ENCODE measurements around the gene KCNK13.
"Not testable (repeated sequence)": the region's sequence is repeated elsewhere in the genome, so short reads cannot be mapped to it uniquely, and the experiment has no call there.

The KCNK13 gene

DNA sequence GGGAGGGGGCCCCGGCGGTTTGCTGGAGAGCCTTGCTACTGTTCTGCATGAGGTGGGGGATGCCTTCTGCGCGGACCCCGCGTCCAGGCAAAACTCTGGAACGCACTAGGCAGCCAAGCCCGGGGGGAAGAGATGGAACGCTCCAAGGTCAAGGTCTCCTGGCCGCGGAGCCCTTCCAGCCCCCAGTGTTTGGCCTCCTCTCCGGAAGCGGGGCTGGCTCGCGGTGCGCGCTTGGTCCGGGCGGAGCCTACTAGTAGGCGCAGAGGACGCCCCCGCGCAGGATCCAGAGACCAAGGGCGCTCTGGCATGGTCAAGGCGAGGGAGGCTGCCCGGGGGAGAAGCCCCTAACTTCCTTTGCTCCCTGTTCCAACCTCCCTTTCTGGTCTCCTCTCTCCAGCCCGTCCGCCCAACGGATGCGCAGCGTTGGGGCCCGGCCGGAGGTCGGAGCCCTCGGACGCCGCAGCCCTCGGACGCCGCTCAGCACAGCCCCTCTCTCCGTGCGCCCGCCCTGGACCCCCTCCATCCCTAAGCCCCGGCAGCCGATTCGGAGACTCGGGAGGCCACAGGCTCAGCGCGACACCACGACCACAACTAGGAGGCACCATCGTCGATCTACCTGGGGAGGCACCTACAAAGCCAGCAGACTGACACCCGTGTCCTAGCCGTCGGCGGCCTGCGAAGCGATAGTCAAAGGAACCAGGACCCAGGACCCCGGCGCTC, 669 bp upstream of the KCNK13 start:
- DNase-seq (ENCODE audit: low read depth, low spot score), result no peak

DNA sequence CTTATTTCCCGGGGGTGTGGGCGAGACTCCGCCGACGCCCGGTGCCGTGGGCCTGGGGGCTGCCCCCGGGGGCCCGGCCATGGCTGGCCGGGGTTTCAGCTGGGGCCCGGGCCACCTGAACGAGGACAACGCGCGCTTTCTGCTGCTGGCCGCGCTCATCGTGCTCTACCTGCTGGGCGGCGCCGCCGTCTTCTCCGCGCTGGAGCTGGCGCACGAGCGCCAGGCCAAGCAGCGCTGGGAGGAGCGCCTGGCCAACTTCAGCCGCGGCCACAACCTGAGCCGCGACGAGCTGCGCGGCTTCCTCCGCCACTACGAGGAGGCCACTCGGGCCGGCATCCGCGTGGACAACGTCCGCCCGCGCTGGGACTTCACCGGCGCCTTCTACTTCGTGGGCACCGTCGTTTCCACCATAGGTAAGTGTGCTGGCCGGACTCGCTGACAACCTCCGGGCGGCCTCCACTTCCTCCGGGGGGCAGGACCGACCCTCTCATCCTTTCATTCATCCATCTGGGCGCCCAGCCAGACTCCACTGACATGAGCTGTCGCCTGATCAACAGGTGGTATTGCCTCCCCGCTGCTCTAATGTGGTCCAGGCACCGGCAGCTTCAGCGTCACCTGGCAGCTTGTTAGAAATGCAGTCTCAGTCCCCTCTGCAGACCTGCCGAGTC, 467 bp downstream of the KCNK13 start:
- no peak for DNase-seq (ENCODE audit: low read depth, low spot score)

DNA sequence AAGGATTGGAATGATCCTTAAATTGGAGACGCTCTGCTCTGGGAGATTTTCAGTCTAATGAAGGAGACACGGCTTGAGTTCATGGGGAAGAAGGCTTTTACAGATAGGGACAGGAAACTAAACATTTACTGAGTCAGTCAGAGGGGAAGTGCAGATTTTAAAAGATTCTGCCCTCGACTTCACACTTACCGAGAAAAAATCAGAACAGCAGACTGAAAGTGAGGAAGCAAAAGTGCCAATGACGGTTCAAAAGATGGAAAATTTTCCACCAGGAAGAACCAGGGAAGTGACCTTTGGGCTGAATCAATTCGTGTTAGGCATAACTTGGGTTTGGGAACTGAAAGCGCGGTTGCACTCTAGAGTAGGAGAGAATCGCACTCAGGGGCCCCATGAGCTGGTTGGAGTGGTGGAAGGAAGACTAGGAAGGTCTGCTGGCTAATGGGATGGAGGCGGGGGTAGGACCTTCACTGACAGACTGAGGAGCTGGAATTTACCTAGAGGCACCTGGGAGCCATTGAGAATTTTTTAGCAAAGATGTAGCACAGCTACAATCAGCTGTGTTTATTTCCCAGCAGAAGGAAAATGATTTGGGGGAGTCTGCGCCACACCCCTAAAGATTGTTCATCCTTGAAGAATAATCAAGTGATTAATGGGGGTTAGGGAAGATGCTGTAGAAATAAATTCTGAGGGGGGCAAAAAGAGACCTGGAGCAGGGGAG, 1.2 kb downstream of the KCNK13 start:
- DNase-seq (ENCODE audit: low read depth, low spot score), result no peak

DNA sequence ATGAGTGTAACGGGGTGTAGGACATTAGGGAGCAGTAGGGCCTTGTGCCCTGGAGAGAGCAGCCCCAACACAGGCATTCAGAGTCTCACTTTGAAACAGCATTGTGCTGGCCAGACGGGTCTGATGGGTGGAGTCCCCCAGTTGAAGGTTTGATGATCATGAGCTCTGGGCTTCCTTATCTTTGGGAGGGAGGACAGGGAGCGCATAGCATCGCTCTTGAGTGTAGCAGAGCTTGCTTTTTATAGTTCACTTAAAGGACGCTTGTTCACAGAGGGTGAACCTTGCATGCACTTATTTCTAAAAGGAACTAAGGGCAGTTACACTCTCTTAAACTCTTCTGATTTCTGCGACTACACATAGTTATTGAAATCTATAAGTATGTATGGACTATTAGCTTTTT, 10.6 kb downstream of the KCNK13 start:
- DNase-seq (ENCODE audit: low read depth, low spot score), result no peak

DNA sequence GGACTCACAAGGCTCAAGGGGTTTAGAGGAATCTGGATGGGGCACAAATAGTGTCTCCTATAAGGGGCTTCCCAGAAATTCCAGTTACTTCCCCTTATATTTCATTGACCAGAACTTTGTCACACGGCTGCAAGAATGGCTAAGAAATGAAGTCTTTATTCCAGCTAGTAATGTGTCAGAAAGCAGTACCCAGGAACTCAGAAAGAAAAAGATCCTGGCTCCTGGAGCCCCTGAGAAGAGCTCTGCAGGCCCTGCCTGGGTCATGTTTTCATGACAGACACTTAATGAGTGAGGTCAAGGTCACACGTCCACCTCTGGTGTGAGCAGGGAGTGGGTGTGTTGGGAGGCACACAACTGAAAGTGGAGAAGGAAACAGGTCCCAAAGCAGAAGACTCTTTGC, 17.8 kb downstream of the KCNK13 start:
- no peak for DNase-seq (ENCODE audit: low read depth, low spot score)

DNA sequence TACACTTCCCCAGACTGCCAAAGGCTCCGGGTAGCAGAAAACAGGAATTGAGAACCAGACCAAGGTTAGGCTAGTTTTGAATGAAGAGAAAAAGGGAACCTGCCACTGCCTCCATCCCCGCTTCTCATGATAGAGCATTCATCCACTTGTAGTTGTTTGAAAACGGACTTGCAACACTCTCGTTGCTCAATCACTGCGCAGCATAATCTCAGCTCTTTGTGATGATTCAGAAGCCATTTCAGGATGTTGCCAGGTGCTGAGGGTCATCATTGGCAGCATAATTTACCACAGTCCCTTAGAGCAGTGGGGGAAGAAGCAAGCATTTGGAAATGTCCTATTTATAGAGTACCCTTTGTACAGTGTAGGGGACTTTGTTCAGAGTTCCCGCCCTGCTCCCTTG, 25.6 kb downstream of the KCNK13 start:
- no peak for DNase-seq (ENCODE audit: low read depth, low spot score)

DNA sequence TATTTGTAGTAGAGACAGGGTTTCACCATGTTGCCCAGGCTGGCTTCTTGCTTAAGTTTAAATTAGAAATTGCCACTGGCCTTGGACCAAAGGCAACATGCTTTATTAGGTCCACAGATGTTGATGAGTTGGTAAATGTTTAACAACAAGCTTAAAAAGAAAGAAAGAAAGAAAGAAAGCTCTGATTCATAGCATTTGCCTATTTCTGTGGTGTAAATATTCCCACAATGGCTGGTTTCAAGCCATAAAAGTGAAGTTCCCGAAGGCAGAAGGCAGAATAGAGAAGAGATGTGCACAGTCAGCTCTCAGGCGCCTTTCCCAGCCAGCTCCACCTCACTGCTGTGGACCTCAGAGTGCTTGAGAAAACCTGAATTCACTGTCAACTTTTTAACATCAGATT, 26.4 kb downstream of the KCNK13 start:
- DNase-seq (ENCODE audit: low read depth, low spot score), result no peak

DNA sequence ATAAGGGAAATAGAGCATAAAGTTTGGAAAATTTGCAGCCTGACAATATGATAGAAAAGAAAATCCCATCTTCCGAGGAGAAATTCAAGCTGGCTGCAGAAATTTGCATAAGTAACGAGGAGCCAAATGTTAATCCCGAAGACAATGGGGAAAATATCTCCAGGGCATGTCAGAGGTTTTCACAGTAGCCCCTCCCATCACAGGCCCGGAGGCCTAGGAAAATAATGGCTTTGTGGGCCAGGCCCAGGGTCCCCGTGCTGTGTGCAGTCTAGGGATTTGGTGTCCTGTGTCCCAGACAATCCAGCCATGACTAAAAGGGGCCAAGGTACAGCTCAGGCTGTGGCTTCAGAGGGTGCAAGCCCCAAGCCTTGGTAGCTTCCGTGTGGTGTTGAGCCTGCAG, 27.7 kb downstream of the KCNK13 start:
- not testable (repeated sequence) for DNase-seq (ENCODE audit: low read depth, low spot score)

DNA sequence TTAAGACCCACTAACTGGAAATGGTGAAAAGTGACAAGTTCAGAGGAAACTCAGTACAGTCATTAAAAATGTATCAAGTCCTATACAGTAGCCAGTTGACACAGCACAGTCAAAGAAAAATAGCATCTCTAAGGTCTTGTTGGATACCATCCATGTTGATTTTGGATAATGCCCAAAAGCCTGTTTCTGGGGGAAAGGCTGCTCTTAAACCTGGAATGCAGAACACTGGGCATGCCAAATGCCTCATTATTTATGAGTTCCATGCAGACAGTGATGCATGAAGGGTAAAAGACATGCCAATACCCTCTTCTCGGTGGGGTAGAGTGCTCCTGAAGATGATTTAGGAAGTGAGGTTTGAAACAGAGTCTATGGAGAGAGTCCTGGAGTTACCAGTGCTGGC, 29.6 kb downstream of the KCNK13 start:
- peak; percentile 4 for DNase-seq (ENCODE audit: low read depth, low spot score)

DNA sequence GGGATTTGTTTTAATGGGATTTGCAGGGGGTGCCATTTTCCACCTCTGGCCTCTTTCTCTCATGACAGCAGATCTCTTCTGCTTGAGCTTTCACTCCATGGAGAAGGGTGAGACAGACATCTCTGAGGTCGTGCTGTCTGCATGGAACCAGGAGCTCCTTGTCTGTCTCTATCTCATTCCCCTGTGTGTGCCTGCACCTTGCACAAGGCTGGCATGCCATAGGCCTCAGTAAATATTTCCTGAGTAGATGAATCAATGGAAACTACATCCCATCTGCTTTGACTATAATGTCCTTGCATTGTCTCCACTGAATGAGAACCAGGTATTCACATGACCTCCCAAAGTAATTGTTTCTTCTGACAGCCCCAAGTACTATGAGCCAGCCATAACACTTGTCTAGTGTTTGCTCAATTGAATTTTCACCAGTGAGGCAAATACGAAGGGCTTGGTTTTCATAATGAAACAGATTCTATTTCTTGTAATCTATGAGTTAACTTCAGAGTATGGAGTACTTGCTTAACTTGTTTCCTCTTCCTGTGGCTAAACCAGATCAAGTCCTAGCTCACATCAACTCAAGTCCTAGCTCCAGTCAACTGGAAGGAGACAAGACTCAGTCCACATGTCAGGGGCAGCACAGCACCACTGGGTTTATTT, 32.3 kb downstream of the KCNK13 start:
- no peak for DNase-seq (ENCODE audit: low read depth, low spot score)

DNA sequence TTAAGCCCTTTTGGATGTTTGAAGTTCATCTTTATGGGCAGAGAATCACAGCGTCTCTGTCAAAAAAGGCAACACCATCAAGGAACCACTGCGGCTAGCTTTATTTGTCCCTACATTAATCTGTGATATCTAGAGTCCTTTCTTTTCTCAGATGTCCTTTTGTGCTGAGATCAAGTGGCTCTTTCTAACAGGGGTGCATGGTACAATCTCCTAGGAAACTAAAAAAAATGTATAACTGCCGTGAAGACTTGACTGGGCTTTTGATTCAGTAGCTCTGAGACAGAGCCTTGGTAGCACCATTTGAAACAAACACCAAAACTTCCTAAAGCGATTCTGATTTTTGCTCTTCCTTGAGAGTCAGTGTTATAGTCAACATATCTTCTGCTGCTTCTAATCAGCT, 33.3 kb downstream of the KCNK13 start:
- no peak for DNase-seq (ENCODE audit: low read depth, low spot score)

DNA sequence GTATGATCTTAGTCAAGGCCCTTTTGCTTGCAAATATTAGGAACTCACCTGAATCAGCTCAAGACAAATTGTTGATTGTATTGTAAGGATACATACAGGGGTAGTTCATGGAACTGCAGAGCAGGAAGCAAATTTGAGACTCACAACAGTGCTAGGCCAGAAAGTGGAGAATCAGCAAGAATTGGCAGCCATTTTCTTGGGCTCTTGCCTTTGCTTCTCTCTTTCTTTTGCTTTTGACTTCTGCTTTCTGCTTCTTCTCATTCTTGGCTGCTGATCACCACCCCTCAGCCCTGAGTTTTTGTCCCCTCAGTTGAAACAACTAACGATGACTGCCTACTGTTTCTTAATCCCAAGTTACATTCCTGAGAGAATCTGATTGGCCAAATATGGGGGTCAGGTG, 34.8 kb downstream of the KCNK13 start:
- no peak for DNase-seq (ENCODE audit: low read depth, low spot score)

DNA sequence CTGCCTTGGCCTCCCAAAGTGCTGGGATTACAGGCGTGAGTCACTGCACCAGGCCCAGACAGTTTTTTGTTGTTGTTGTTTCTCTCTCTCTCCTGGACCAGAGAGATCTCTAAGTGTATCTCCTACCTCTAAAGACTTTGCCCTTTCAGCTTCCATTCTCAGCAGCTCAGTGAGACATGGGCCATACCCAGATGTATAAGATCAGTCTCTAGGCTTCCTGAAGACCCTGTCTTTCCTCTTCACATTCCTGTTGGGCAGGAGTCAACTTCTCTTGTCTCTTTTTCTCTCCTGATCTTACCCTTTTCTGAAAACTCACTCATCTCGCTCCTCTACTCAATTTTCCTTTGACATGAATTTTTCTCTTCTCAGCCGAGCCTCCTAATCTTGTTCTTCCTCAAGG, 42.0 kb downstream of the KCNK13 start:
- DNase-seq (ENCODE audit: low read depth, low spot score), result no peak

DNA sequence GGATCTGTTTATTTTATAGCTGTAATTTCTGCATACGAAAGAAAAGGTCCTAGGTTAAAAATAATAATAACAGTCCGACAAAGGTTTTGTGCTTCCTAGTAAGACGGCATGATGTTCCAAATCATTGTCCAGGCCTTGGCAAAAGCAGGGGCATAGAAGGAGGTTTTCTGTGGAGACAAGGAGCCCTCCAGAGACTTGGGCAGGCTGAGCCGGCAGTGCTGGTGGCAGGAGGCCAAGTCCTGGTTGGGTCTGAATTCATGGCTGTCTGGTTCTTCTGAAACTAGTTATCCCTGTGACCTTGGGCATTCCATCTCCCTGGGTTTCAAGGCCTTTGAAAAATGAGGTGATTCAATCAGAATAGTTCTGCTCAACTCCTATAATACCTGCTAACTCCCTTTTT, 44.0 kb downstream of the KCNK13 start:
- DNase-seq (ENCODE audit: low read depth, low spot score), result no peak

DNA sequence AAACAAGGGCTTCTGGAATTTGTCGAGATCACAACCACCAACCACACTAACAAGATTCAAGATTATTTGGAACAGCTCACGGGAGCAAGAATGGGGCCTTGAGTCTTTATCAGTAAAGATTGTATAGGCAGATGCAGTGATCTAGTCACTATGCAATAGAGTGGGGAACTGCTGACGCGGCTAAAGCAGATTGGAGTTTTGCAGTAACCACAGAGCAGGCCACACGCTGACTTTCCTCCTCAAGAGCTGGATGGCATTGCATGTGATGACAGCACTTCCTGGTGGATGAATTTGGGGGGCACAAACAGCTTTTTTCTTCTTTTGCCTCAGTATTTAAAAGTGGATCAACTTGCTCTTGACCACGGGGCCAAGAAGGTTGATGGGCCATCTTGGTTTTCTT, 46.0 kb downstream of the KCNK13 start:
- DNase-seq (ENCODE audit: low read depth, low spot score), result no peak

DNA sequence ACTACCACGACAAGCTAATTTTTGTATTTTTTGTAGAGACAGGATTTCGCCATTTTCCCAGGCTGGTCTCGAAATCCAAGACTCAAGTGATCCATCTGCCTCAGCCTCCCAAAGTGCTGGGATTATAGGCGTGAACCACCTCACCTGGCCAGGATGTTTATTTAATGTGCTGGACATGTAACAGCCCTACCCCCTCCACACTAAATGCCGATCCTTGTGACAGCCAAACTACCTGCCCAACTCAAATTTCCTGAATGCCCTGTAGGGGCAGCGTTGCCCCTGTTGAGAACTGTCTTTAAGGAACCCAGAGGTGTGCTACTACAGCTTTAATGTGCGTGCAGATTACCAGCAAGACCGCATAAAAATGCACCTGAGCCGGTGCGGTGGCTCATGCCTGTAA, 48.1 kb downstream of the KCNK13 start:
- DNase-seq (ENCODE audit: low read depth, low spot score), result no peak

DNA sequence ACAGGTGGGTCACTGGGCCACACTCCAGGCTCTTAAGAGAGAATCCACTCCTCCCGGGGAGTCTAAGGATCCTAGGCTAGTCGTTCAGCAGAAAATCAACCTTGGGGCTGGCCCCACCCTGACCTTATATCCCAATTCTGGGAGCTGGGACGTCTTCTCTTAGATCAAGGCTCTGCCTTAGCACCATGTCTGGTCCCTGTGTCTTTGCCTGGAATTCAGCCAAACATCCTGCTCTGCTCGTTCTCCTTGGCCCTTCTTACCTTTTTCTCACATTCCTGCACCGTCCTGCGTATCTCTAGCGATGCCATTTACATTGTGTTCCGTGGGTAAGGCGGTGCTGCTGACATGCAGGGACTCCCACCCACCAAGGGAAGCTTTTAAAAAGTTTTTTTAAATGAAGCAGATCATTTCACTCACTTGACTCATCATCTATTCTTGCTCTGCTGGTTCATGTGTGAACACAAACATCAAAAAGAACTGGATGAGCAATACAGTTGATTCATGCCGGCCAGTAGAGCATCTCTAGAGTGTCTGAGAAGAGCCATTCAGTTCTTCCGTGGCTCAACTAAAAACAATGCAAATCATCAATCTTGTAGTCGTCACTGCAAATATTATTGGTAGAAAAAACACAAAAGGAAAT, 50.2 kb downstream of the KCNK13 start:
- DNase-seq (ENCODE audit: low read depth, low spot score), result no peak

DNA sequence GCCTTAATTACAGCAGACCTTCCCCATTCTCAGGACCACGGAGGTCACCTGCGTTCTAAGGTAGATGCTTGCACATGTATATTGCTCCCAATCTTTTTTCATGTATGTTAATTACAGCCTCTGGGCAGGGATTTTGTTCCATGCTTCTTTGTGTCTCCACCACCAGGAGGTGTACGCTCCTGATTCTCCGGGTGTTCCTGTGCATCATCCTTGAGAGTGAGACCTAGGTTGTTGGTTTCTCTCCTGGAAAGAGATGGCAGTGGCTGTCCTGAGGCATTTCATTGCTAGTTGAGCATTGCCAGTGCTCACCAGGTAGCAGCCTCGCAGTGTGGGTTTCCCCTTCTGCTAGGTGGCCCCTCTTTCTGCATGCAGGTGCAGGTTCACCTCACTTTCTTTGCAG, 52.8 kb downstream of the KCNK13 start:
- DNase-seq (ENCODE audit: low read depth, low spot score), result no peak

DNA sequence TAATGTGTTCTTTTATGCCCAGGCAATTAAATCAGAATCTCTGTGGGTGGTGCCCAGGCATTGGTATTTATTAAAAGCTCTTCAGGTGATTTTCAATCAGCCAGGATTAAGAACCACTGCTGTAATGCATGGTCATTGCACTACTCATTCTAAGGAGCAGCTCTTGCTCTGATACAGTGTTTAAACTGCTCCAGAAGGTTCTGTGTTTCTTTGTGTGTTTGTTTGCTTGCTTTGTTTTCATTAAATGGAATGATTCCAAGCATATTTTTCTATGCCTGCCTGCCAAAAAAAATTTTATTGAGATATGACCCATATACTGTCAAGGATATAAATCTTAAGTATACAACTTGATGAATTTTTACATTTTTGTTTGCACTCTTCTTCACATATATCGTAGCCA, 54.0 kb downstream of the KCNK13 start:
- no peak for DNase-seq (ENCODE audit: low read depth, low spot score)

DNA sequence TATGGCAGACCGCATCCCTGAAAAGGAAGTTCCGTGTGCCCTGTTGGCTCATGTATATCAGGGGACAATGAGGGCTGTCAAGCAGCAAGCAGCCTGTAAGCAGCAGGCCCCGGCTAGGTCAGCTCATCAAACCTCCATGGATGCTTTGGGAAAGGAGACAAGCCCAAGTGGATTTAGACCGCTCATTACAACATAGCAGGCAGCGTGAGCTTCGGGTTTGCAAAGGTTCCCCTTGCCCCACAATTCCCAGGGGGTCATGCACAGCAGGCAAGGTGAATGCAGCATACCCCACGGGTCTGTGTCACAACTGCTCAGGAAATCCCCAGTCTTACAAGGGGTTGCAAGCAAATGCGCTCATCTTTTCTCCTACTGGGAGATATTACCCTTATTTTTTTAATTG, 54.6 kb downstream of the KCNK13 start:
- no peak for DNase-seq (ENCODE audit: low read depth, low spot score)

DNA sequence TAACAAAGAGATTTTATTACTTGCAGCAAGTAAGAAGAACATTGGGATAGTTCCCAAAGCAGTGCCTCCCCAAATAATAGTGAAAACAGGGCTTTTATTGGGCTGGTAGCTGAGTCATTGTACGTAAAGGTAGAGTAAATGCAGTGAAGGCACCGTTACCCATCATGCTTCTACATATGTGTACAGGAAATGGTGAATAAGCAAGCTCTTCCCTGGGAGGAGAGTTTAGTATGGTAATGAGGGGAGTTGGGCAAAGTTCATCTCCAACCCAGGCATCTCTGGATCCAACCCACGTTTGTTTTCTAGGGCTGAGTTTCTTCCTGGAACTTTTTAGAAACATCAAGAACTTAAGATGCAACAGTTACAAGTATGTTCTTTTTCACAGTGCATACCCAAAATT, 56.2 kb downstream of the KCNK13 start:
- no peak for DNase-seq (ENCODE audit: low read depth, low spot score)

DNA sequence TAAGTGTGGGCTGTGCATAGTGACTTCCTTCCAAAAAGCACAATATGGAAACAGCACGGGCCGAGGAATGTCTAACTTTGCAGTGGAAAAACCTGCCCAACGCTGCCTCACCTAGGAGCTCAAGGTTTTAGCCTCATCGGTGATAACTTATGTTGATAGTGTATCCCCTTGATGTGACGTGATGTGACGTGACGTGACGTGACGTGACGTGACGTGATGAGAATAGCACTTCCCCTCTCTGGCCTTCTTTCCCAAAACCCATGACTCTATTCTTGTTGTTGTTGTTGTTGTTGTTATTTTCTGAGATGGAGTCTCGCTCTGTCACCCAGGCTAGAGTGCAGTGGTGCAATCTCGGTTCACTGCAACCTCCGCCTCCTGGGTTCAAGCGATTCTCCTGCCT, 64.5 kb downstream of the KCNK13 start:
- DNase-seq (ENCODE audit: low read depth, low spot score), result no peak
